SKM-1 treated with dmso at 0.1 percent for 144 hours (cell line): ENCODE measurements around the gene RSPH3.
"Not testable (repeated sequence)": the region's sequence is repeated elsewhere in the genome, so short reads cannot be mapped to it uniquely, and the experiment has no call there.

Experiments
- DNase-seq: peaks from one replicate; lab custom pipeline; 2025; ENCODE audit not compliant: unreplicated experiment; lab: John Stamatoyannopoulos, UW

The RSPH3 gene

DNA sequence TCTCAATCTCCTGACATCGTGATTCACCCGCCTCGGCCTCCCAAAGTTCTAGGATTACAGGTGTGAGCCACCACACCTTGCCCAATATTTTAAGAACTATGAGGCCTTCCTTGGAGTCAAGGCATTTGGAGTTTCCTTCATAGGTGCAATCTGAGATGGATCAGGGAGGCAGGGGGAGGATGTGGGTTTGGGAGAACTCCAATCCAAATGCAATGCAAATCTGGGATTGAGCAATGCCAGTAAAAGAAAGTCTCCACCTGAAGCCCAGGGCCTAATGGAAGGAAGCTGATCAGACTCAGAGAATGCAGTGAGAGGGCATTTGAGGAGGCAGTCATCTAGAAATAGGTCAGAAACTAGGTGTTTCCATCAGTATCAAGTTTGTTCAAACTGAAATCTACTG lies 21.2 kb downstream of the RSPH3 start:
- DNase-seq, result no peak

DNA sequence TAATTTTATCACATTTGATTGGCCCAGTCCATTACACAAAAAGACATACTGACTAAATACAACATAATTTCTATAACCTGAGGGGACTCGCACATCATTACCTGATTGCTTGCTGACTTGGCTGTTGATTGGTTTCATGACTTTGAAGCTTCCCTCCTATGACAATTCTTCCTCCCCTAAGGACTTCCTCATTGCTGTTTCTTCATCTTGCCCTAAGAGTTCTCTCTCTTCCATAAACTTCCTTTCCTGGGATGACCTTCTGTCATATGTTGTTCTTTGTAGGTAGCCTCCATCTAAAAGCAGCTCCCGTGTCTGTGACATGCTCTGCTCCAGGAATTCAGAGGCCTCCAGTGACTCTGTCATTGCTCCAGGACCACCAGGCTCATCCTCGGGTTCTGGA lies 22.6 kb downstream of the RSPH3 start:
- peak; percentile 10 for DNase-seq

DNA sequence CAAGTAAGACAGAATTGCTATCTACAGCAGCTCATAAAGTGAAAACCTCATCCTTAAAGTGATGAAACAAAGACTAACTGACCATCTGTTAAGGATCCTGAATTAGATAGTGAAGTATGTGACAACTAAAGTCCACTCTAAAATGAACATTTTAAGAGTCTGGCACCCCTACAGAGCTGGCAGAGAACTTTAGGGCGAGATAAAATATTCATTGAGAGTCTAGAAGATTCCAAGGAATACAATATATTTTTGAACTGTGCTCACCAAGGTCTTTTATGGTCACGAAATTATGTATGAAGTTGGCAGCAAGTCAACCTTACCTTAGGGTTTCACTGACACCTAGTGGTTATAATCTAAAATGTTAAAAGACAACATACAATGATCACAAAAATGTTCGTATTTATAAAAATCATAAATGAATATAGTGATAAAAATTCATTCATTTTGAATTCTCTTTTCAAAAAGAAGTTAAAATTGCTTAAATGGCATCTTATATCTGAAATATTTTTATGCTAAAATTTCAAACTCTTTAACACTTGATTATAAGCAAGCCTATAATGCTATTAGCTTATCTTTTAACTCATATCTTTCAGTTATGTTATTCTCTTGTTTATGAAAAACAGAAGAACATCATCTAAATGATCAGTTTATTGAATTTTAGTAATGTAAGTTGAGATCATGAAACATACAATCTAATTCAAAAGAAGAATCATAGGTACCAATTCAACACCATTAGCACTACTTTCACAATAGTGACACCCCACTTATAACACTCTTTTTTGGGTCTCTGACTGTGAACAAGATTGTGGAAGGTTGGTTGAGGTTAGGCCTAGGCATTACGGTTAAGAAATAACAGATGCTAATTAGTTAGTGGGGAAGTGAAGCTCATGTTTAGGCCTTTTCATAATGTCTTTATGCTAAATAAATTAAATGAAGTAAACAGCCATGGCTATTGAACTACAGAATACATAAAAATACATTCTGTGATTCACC lies 27.5 kb downstream of the RSPH3 start:
- DNase-seq, result peak; percentile 38

DNA sequence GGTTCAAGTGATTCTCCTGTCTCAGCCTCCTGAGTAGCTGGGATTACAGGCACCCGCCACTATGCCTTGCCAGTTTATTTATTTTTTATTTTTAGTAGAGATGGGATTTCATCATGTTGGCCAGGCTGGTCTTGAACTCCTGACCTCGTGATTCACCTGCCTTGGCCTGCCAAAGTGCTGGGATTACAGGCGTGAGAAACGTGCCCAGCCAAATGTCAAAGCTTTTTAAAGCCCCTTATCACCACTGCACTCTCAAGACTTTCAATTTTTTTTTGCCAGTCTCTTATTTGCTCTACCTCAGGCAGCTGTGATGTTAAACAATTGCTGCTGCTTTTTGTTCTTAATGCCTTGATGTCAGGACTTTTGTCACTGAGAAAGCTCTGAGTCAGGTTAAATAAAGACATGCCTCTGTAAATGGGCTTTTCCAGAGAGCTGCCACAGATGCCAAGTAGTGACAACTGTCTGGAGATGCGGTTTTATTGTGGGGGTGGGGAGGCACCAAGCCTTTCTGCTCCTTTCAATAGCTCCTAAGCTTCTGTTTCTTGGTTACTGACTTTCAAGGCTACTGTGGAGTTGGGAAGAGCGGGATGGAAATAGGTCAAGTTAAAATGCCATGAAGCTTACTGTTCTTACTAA lies 29.2 kb downstream of the RSPH3 start:
- no peak for DNase-seq

DNA sequence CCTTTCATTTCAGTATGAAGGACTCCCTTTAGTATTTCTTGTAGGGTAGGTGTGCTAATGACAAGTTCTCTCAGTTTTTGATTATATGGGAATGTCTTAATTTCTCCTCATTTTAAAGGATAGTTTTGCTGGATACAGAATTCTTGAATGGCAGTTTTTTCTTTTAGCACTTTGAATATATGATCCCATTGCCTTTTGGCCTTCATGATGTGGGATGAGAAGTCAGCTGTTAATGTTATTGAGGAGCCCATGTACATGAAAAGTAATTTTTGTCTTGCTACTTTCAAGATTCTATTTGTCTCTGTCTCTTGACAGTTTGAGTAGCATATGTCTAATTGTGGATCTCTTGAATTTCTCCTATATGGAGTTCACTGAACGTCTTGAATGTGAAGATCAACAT lies 30.9 kb downstream of the RSPH3 start:
- no peak for DNase-seq

DNA sequence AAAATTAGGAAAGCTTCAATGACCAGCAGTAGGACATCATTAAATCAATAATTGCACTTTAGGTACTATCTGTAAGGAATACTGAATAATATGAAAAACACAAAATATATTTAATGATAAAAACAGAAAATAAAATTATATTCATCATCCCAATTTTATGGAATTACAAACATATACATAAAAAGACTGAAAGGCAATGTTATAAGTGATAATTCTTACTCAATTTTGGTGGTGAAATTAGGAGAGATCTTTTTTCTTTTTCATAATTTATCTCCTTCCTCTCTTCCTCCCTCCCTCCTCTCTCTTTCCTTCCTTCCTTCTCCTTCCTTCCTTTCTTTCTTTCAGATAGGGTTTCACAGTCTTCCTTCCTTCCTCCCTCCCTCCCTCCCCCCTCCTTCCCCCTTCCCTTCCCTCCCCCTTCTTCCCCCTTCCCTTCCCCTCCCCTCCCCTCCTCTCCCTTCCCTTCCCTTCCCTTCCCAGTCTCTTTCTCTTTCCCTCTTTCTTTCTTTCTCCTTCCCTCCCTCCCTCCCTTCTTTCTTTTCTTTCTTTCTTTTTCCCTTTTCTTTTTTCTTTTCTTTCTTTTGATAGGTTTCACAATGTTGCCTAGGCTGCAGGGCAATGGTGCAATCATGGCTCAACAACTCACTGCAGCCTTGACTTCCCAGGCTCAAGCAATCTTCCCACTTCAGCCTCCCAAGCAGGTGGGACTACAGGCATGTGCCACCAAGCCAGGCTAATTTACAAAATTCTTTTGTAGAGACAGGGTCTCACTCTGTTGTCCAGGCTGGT lies 36.8 kb downstream of the RSPH3 start:
- DNase-seq, result no peak

DNA sequence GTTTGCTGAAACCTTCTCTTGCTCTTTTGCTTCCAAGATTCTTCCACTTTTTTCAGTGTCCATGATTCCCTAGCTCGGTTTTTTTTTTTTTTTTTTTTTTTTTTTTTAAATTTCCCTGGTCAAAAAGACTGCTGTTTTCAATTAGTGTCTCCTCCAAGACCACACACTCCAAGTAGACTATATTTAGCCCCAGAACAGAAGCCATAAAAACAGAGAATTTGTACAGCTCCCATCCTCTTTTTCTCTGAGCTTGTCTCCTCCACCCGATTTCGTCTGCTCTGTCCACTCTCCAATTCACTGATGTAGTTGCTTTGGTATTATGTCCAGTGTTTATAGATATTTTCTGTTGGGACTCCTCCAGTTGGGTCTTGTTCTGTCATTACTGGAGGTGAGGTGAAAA lies 37.6 kb downstream of the RSPH3 start:
- DNase-seq, result no peak

DNA sequence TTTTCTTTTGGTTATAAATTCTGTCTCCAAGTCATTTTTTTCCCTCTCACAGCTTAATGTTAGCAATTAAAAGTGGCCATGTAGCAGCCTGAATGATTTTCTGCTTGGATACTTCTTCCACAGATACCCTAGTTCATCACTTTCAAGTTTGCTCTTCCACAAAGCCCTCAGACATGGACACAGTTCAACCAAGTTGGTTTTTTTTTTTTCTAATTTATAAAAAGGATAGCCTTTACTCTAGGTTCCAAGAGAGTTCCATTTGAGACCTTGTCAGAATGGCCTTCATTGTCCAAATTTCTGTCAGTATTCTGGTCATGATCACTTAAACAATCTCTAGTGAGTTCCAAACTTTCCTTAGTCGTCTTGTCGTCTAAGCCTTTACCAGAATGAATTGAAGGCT lies 40.0 kb downstream of the RSPH3 start:
- DNase-seq, result no peak

DNA sequence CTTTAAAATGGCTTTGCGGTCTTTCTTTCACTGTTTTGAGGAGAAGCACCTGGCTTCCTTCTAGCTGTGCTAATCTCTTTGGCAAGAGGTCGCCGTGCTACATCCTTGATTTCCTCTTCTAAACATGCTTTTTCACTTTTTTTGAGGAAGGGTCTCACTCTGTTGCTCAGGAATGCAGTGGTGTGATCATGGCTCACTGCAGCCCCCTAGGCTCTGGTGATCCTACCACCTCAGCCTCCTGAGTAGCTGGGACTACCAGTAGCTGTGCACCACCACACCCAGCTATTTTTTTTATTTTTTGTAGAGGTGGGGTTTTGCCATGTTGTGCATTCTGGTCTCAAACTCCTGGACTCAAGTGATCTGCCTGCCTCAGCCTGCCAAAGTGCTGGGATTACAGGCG lies 40.5 kb downstream of the RSPH3 start:
- no peak for DNase-seq

DNA sequence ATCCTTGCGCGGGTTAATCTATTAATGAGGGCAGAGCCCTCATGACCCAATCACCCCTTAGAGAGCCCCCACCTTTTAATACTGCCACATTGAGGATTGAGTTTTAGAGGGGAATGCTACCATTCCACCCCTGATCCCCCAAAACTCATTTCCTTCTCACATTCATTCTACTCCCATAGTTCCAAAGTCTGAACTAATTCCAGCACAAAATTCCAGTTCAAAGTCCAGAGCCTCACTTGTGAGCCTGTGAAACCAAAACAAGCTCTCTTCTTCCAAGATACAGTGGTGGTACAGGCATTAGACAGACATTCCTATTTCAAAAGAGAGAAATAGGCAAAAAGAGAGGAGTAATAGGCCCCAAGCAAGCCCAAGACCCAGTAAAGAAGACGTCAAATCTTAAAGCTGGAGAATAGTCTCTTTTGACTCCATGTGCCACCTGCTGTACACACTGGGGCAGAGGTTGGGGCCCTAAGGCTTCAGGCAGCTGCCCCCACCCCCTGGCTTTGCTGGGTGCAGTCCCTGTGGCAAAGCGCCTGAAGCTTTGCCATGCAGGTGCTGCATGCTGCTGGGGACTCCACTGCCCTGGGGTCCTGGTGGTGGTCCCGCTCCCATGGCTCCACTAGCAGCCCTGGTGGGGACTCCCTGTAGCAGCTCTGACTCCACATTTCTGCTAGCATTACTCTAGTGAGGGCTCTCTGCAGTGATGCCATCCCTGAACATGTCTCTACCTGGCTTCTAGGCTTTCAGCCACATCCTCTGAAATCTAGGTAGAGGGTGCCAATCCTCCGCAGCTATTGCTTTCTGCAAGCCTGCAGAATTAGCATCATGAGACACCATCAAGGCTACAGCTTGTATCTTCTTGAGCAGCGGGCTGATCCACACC lies 41.3 kb downstream of the RSPH3 start:
- DNase-seq, result no peak

DNA sequence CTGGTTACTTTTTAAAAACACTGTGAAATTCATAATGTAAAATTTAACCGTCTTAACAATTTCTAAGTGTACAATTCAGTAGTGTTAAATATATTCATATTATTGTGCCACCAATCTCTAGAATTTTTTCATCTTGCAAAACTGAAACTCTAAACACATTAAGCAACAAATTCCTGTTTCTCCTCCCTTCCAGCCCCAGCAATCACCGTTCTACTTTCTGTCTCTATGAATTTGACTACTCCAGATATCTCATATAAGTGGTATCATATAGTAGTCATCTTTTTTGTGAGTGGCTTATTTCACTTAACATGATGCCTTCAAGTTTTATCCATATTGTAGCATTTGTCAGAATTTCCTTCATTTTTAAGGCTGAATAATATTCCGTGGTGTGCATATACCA lies 44.7 kb downstream of the RSPH3 start:
- DNase-seq, result no peak

DNA sequence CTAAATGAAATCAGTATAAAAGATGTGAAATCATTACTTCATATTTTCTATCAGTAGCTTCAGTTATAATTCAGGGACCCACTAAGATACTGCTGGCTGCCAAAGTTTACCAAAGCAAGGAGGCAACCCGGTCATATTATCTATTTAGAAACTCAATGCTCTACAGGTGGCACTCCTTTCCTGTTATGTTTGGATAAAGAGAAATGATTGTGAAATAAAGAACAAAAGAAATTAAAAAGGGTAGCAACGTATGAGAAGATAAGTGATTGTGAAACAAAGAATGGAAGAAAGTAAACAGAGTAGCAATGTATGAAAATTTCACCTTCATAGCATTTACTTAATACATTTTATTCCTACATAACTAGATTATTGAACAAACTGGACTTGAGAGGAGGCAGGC lies 45.2 kb downstream of the RSPH3 start:
- no peak for DNase-seq

DNA sequence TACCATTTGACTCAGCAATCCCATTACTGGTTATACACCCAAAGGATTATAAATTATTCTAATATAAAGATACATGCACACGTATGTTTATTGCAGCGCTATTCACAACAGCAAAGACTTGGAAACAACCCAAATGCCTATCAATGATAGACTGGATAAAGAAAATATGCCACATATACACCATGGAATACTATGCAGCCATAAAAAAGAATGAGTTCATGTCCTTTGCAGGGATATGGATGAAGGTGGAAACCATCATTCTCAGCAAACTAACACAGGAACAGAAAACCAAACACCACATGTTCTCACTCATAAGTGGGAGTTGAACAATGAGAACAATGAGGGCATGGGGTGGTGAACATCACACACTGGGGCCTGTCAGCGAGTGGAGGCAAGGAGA lies 48.0 kb downstream of the RSPH3 start:
- not testable (repeated sequence) for DNase-seq

DNA sequence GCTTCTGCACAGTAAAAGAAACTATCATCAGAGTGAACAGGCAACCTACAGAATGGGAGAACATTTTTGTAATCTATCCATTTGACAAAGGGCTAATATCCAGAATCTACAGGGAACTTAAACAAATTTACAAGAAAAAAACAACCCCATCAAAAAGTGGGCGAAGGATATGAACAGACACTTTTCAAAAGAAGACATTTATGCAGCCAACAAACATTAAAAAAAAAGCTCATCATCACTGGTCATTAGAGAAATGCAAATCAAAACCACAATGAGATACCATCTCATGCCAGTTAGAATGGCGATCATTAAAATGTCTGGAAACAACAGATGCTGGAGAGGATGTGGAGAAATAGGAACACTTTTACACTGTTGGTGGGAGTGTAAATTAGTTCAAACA lies 48.4 kb downstream of the RSPH3 start:
- DNase-seq, result not testable (repeated sequence)

DNA sequence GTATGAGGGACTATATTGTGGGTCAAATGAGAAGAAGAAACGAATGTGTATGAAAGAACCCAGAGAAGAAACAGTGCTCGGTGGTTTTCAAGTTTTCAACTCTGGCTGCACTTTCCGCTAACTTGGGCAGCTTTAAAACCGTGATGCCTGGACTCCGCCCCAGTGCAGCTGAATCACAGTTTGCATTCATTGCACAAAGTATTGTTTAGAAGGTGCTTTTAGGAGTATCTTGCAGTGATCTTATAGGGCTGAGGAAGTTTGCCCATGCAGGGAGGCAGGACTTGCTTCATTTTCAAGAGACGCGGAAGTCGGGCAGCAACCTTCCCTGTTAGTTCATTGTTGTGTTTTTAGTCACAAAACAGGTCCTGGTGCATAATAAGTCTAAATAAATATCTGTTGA lies 52.7 kb downstream of the RSPH3 start:
- DNase-seq, result no peak

DNA sequence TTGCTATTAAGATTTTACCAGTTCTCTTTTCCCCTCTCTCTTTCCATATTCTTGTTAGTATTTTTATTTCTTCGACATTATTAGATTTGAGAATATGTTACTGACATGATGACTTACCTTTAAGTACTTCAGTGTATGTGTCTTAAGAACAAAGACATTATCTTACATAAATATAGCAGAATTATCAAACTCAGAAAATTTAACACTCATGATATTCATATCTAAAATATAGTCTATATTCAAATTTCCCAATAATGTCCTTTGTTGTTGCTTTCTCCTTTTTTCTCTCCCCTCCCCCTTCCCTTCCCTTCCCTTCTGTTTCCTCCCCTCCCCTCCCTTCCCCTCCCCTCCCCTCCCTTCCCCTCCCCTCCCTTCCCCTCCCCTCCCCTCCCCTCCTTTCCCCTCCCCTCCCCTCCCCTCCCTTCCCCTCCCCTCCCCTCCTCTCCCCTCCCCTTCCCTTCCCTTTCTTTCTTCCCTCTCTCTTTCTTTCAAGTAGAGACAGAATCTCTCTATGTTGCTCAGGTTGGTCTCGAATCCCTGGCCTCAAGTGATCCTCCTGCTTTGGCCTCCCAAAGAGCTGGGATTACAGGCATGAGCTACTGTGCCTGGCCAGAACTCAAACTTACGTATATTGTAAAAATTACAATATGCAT lies 56.5 kb downstream of the RSPH3 start:
- no peak for DNase-seq

DNA sequence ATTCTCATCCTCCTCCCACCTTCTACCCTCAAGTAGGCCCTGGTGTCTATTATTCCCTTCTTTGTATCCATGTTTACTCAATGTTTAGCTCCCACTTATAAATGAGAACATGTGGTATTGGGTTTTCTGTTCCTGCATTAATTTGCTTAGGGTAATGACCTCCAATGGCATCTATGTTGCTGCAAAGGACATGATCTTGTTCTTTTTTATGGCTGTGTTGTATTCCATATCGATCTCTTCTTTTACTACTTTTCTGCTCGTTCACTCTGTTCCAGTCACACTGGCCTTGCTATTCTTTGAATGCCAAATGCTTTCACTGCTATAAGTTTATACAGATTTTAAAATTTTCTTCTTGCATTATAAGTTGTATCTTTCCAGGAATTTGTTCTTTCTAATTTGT lies 57.7 kb downstream of the RSPH3 start:
- DNase-seq, result no peak

DNA sequence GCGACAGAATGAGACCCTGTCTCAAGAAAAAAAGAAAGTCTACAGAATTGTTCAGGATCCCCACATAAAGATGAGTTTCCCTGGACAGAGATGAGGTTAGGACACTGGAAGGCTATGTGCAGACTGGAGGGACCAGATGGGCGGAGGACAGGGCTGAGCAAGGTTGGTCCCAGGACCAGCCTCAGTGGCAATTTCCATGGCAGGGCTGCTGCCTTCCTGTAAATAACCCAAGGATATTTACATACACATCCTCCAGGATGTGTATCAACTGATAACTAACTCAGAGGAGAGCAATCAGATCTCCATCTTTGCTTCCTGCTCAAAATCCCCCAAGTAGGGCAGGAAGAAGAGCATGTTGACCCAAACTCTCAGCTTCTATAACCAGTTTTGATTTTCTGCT lies 58.8 kb downstream of the RSPH3 start:
- no peak for DNase-seq

DNA sequence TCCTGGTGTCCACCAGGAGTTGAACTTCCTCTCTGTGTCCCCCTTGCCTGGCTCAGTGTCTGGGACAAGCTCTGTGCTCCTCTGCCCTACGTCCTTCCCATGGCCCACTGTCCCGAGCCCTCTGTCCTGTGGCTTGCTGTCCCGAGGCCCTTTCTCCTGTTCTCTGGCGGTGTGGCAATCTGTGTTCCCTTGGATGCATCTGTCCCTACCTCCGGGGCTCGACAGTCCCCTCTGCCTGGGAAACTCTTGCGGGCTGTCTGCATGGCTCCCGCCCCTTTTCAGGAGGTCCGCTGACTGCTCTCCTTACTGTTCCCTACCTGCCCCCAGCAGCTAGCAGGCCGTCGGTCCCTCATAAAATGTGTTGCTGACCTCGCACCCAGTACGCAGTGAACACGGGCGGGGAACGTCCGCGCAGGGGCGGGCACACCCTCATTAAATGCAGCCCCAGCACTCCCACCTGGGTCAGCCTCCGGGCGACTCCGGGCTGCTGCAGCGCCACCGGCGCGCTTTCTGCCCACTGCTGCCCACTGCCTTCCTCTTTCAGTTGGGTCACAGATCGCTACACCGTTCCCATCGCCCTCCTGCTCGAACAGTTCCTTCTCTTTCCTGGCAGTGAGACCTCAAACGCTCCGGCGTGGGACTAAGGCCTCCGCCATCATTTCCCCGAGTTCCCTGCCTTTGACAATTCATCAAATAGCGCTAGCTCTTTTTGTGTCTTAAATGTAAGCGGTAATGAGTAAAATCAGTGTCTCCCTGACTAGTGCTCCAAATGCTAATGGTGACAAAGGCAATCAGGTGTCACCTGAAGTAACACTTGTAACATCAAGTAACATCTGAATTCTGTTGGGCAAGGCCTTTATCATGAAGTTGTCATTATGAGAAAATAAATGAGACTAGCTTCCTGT lies 60.5 kb downstream of the RSPH3 start:
- DNase-seq, result no peak
